H9 (cell line): ENCODE results near the gene GSTM3. TPM values are rescaled to one million over a fixed set of nuclear protein-coding genes. Genes with fewer than 3 reads are reported as not detected.
"Not testable (repeated sequence)": the region's sequence is repeated elsewhere in the genome, so short reads cannot be mapped to it uniquely, and the experiment has no call there.

ENCODE experiments used
- DNase-seq: peaks from one replicate; pipeline ENCODE4 v3.0.0-alpha.2; 2017
- H2AFZ ChIP-seq: one replicate; pipeline ENCODE4 v1.6.1; 2013; ENCODE audit warnings: mild to moderate bottlenecking, low read length, control low read depth, moderate library complexity
- H2AK5ac ChIP-seq: 2 replicates; pipeline ENCODE4 v1.6.1; 2013; ENCODE audit warnings: low read length, control low read depth, mixed read lengths; ENCODE audit not compliant: insufficient read length
- H2BK120ac ChIP-seq: one replicate; pipeline ENCODE4 v1.6.1; 2013; ENCODE audit warnings: low read depth, mild to moderate bottlenecking, low read length, control low read depth, inconsistent platforms; ENCODE audit not compliant: poor library complexity, severe bottlenecking
- H2BK12ac ChIP-seq: 2 replicates; pipeline ENCODE4 v1.6.1; 2013; ENCODE audit warnings: low read length, control low read depth, mixed read lengths, low read depth; ENCODE audit not compliant: insufficient read length
- H2BK15ac ChIP-seq: 2 replicates; pipeline ENCODE4 v1.6.1; 2013; ENCODE audit warnings: low read depth, low read length, control low read depth
- H2BK20ac ChIP-seq: one replicate; pipeline ENCODE4 v1.6.1; 2013; ENCODE audit warnings: low read depth, mild to moderate bottlenecking, low read length, control low read depth, inconsistent platforms; ENCODE audit not compliant: poor library complexity, severe bottlenecking
- H2BK5ac ChIP-seq: 2 replicates; pipeline ENCODE4 v1.6.1; 2013; ENCODE audit warnings: low read length, control low read depth, mixed read lengths; ENCODE audit not compliant: insufficient read length
- H3K14ac ChIP-seq: 2 replicates; pipeline ENCODE4 v1.6.1; 2013; ENCODE audit warnings: low read length, control low read depth; ENCODE audit not compliant: insufficient read depth
- H3K18ac ChIP-seq: 2 replicates; pipeline ENCODE4 v1.6.1; 2013; ENCODE audit warnings: low read depth, mild to moderate bottlenecking, mixed read lengths, low read length, control low read depth; ENCODE audit not compliant: insufficient read length
- H3K23ac ChIP-seq: 2 replicates; pipeline ENCODE4 v1.6.1; 2013; ENCODE audit warnings: low read length, control low read depth, mixed read lengths, low read depth; ENCODE audit not compliant: insufficient read length
- H3K23me2 ChIP-seq: 2 replicates; pipeline ENCODE4 v1.6.1; 2013; ENCODE audit warnings: low read depth, mild to moderate bottlenecking, mixed read lengths, low read length, control low read depth; ENCODE audit not compliant: insufficient read length, poor library complexity, severe bottlenecking
- H3K27ac ChIP-seq: 2 replicates; pipeline ENCODE4 v1.5.1; 2013; ENCODE audit warnings: low read length, control low read depth, mixed read lengths, low read depth; ENCODE audit not compliant: insufficient read length
- H3K27me3 ChIP-seq: 2 replicates; pipeline ENCODE4 v1.6.1; 2013; ENCODE audit warnings: low read length, control low read depth, inconsistent platforms; ENCODE audit not compliant: insufficient read depth
- H3K4ac ChIP-seq: 2 replicates; pipeline ENCODE4 v1.6.1; 2013; ENCODE audit warnings: low read depth, mild to moderate bottlenecking, control low read depth, inconsistent platforms, low read length, moderate library complexity
- H3K4me1 ChIP-seq: 2 replicates; pipeline ENCODE4 v1.6.1; 2013; ENCODE audit warnings: low read length, control low read depth, inconsistent platforms; ENCODE audit not compliant: insufficient read depth
- H3K4me2 ChIP-seq: 2 replicates; pipeline ENCODE4 v1.6.1; 2013; ENCODE audit warnings: low read length, control low read depth, mixed read lengths; ENCODE audit not compliant: insufficient read length, insufficient read depth
- H3K56ac ChIP-seq: 2 replicates; pipeline ENCODE4 v1.6.1; 2013; ENCODE audit warnings: low read depth, mild to moderate bottlenecking, mixed read lengths, low read length, control low read depth; ENCODE audit not compliant: insufficient read length
- H3K79me1 ChIP-seq: 2 replicates; pipeline ENCODE4 v1.6.1; 2013; ENCODE audit warnings: low read depth, mild to moderate bottlenecking, moderate library complexity, low read length, control low read depth, inconsistent platforms; ENCODE audit not compliant: insufficient read depth, poor library complexity, severe bottlenecking
- H3K79me2 ChIP-seq: 2 replicates; pipeline ENCODE4 v1.6.1; 2013; ENCODE audit warnings: low read length, control low read depth, inconsistent platforms; ENCODE audit not compliant: insufficient read depth
- H3K9ac ChIP-seq: 2 replicates; pipeline ENCODE4 v1.6.1; 2013; ENCODE audit warnings: low read length, control low read depth, mixed read lengths; ENCODE audit not compliant: insufficient read length; ENCODE audit errors: extremely low read depth
- H3K9me3 ChIP-seq: one replicate; pipeline ENCODE4 v1.6.1; 2013; ENCODE audit warnings: low read depth, low read length, inconsistent platforms; ENCODE audit not compliant: control insufficient read depth
- H3T11ph ChIP-seq: one replicate; pipeline ENCODE4 v1.6.1; 2013; ENCODE audit warnings: mild to moderate bottlenecking, low read length, control low read depth, inconsistent platforms
- H4K20me1 ChIP-seq: one replicate; pipeline ENCODE4 v1.6.1; 2013; ENCODE audit not compliant: control insufficient read depth, insufficient read length, insufficient read depth
- H4K5ac ChIP-seq: 2 replicates; pipeline ENCODE4 v1.6.1; 2013; ENCODE audit warnings: low read depth, mild to moderate bottlenecking, mixed read lengths, low read length, control low read depth; ENCODE audit not compliant: insufficient read length
- H4K8ac ChIP-seq: replicated peaks from 2 replicates; pipeline ENCODE4 v1.6.1; 2013; ENCODE audit warnings: low read length, control low read depth, mixed read lengths, low read depth; ENCODE audit not compliant: insufficient read length
- H4K91ac ChIP-seq: 2 replicates; pipeline ENCODE4 v1.6.1; 2013; ENCODE audit warnings: low read depth, mild to moderate bottlenecking, moderate library complexity, mixed read lengths, low read length, control low read depth; ENCODE audit not compliant: insufficient read length
- H3K27ac Mint-ChIP-seq, 3 experiments: 2 replicates in 2 of 3; 3 replicates in 1 of 3; pipeline ENCODE4 v1.8.0; 2020 to 2021; ENCODE audit warnings: mixed read lengths in 3 of 3, mild to moderate bottlenecking in 1 of 3, moderate library complexity in 1 of 3
- H3K27me3 Mint-ChIP-seq: 2 replicates; pipeline ENCODE4 v1.8.0; 2021; ENCODE audit warnings: low read depth, mild to moderate bottlenecking, moderate library complexity, mixed read lengths
- H3K36me3 Mint-ChIP-seq, 3 experiments: 2 replicates in 2 of 3; 3 replicates in 1 of 3; pipeline ENCODE4 v1.8.0; 2020 to 2021; ENCODE audit warnings: low read depth in 3 of 3, mixed read lengths in 3 of 3; ENCODE audit not compliant: insufficient read depth in 1 of 3
- H3K4me1 Mint-ChIP-seq, 2 experiments: 2 replicates each; pipeline ENCODE4 v1.8.0; 2020; ENCODE audit warnings: mixed read lengths in 2 of 2
- H3K4me3 Mint-ChIP-seq, 2 experiments: 2 replicates in 1 of 2; 3 replicates in 1 of 2; pipeline ENCODE4 v1.8.0; 2020 to 2021; ENCODE audit warnings: mild to moderate bottlenecking in 2 of 2, mixed read lengths in 2 of 2, moderate library complexity in 1 of 2
- H3K9me3 Mint-ChIP-seq, 2 experiments: 2 replicates in 1 of 2; 3 replicates in 1 of 2; pipeline ENCODE4 v1.8.0; 2020; ENCODE audit warnings: mild to moderate bottlenecking in 2 of 2, mixed read lengths in 2 of 2, moderate library complexity in 1 of 2
- WGBS: extraction: QIAGEN DNeasy Blood & Tissue Kit; methylation state at CpG from one replicate; pipeline ENCODE4 v1.1.7; 2013; ENCODE audit warnings: missing lambda C conversion rate, low lambda C conversion rate, mixed read lengths; ENCODE audit not compliant: insufficient read length; ENCODE audit errors: extremely low coverage; 5-methylcytosine and 5-hydroxymethylcytosine counted together
- total RNA-seq: library from RNA; stranded (reverse); gene quantifications from 2 replicates; pipeline ENCODE4 v1.2.1, GENCODE V29; 2021

GSTM3 gene
- total RNA-seq, 1 experiment from 2014 or later = 3.5 TPM

- H3K27ac ChIP-seq, H2BK15ac ChIP-seq, DNase-seq, H3K27me3 Mint-ChIP-seq, H2BK120ac ChIP-seq, H3K4me3 Mint-ChIP-seq, H3K14ac ChIP-seq, H4K20me1 ChIP-seq, H3K27ac Mint-ChIP-seq, H3K23ac ChIP-seq, H2AFZ ChIP-seq, H3K4me1 Mint-ChIP-seq, H3K23me2 ChIP-seq, H3K4me1 ChIP-seq, H4K5ac ChIP-seq, H3K4me2 ChIP-seq, H3K36me3 Mint-ChIP-seq, H4K91ac ChIP-seq, H3K79me1 ChIP-seq, H2AK5ac ChIP-seq, H4K8ac ChIP-seq, H3K9ac ChIP-seq, H2BK5ac ChIP-seq, H3K4ac ChIP-seq, H3K79me2 ChIP-seq, H3K56ac ChIP-seq, H3K9me3 Mint-ChIP-seq, H3T11ph ChIP-seq, H3K27me3 ChIP-seq, H2BK20ac ChIP-seq, H3K18ac ChIP-seq, H3K9me3 ChIP-seq, H2BK12ac ChIP-seq: not testable (repeated sequence)
- no CpG with 5 or more reads among the region's 5 CpGs for WGBS
Measured at GRCh38 chr1:109694400-109694799, 46.4 kb downstream of the GSTM3 start.
